Body of pancreas (tissue), 4 donors: ENCODE results near the gene MSI2. TPM values are rescaled to one million over a fixed set of nuclear protein-coding genes. Genes with fewer than 3 reads are reported as not detected.

Source experiments
- ATAC-seq: fragments of 150-250 bp; one replicate; pipeline ENCODE4 v1.9.1; 2016
- DNase-seq, 4 donors: peaks; one replicate each; pipeline ENCODE4 v3.0.0-alpha.2; 2019
- H3K27ac ChIP-seq, 4 donors: fragments of 200-600 bp; sonication (generic); 1 replicate in 3 of 4; 2 replicates in 1 of 4; pipeline versions ENCODE4 v1.5.1 to v1.6.1; 2016 to 2019; ENCODE audit warnings: mild to moderate bottlenecking in 1 of 4, mixed read lengths in 1 of 4, moderate library complexity in 1 of 4
- H3K27me3 ChIP-seq, 2 donors: fragments of 200-600 bp; sonication (generic); one replicate each; pipeline ENCODE4 v1.6.0; 2016; ENCODE audit warnings: mild to moderate bottlenecking in 1 of 2
- H3K36me3 ChIP-seq, 2 donors: fragments of 200-600 bp; sonication (generic); replicated peaks in 1 of 2; 2 replicates each; pipeline ENCODE4 v1.5.1; 2016; ENCODE audit warnings: low read depth in 2 of 2; ENCODE audit not compliant: insufficient read depth in 1 of 2
- H3K4me1 ChIP-seq: fragments of 200-600 bp; sonication (generic); one replicate; pipeline ENCODE4 v1.6.0; 2016
- H3K4me3 ChIP-seq, 2 donors: fragments of 200-600 bp; sonication (generic); 1 replicate in 1 of 2; 2 replicates in 1 of 2; pipeline ENCODE4 v1.5.1; 2016 to 2019
- H3K9me3 ChIP-seq, 3 donors: fragments of 200-600 bp; sonication (generic); 1 replicate in 2 of 3; 2 replicates in 1 of 3; pipeline ENCODE4 v1.5.1; 2016
- POLR2A ChIP-seq, 3 donors: fragments of 450-650 bp; IDR thresholded peaks; one replicate each; pipeline ENCODE4 v1.6.1; 2016; ENCODE audit warnings: antibody characterized with exemption in 3 of 3, mild to moderate bottlenecking in 2 of 3
- WGBS, 2 donors: methylation state at CpG; one replicate each; pipeline ENCODE4 v1.1.5; 2017; 5-methylcytosine and 5-hydroxymethylcytosine counted together
- intact Hi-C: fragments of 100-400 bp; cut with DNase I; formaldehyde crosslinking; loops from one replicate; pipeline ENCODE4 v1.15.1; 2023
- total RNA-seq, 2 donors: library from RNA; depleted of rRNA; stranded (reverse); fragments of >200 nt; gene quantifications; one replicate each; pipeline ENCODE4 v1.1.0, GENCODE V29; 2016
- TF ChIP-seq, protein P1 (sequence below), 7 experiments: fragments of 450-650 bp in 4 of 7; fragments of 200-600 bp in 3 of 7; sonication (generic) in 3 of 7; IDR thresholded peaks; one replicate each; pipeline ENCODE4 v1.5.1; 2016 to 2019; ENCODE audit warnings: antibody characterized with exemption in 7 of 7

The MSI2 gene
- total RNA-seq: 10 to 100 TPM; 21.1 to 28.5 TPM

DNA sequence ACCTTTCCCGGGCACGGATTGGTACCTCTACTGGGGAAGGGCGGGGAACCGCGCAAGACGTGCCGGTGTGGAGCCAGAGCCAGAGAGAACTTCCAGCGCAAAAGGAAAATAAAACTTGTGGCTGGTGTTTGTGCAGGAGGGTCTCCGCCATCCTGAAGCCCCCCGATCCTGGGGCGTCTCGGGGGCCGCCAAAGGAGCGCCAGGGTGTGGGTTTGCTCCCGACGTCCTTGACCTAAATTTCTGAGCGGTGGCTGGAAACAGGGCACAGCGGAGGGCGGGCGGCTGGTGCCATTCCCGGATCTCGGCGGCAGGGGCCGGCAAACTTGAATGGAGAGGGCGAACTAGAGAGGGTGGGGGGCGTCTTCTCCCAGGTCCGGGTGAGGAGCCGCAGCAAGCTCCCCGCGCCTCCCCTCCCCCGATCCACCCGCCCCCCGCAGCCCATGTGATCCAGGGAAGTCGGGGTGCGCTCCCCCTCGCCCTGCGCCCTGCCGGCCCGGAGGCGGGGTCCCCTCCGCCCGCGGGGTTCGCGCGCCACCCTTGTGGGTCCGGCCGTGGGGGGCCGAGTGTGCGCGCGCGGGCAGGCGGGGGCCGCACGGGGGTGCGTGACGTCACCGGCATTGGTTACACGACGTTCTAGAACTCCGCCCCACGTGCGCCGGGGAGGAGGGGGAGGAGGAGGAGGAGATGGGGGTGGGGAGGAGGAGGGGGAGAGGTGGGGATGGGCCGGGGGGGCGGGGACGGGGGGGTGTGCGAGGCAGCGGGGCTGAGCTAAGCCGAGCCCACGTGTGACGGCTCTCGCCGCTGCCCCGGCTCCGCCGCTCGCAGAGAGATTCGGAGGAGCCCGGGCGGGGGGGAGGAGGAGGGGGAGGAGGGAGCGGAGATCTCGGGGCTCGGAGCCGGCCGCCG lies at the start of gene MSI2:
Gene MSI2 (plus strand): TSS at position 748 of the 906 bp plus-strand sequence. CDS start 220 bp downstream, outside the sequence.
- TF ChIP-seq POLR2A (IDR thresholded peaks at IDR 0.05): peak; percentile 20 to 45 (median 34)
- TF ChIP-seq, protein P1, sequence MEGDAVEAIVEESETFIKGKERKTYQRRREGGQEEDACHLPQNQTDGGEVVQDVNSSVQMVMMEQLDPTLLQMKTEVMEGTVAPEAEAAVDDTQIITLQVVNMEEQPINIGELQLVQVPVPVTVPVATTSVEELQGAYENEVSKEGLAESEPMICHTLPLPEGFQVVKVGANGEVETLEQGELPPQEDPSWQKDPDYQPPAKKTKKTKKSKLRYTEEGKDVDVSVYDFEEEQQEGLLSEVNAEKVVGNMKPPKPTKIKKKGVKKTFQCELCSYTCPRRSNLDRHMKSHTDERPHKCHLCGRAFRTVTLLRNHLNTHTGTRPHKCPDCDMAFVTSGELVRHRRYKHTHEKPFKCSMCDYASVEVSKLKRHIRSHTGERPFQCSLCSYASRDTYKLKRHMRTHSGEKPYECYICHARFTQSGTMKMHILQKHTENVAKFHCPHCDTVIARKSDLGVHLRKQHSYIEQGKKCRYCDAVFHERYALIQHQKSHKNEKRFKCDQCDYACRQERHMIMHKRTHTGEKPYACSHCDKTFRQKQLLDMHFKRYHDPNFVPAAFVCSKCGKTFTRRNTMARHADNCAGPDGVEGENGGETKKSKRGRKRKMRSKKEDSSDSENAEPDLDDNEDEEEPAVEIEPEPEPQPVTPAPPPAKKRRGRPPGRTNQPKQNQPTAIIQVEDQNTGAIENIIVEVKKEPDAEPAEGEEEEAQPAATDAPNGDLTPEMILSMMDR (IDR thresholded peaks at IDR 0.05): peak in 1 of 7 experiments; percentile 8
- Histone ChIP-seq H3K27me3 (no peaks in the 10 kb centered on the region), H3K36me3 (no peaks in the 10 kb centered on the region), H3K4me1 (peaks cover 12% of the 10 kb centered on the region), H3K4me3 (peak within 1 kb of the TSS; percentile 46 to 97), H3K27ac (peak within 1 kb of the TSS; percentile 80 to 97 (median 91)), H3K9me3 (no peaks in the 10 kb centered on the region)
- peak; percentile 88 for ATAC-seq
- peak; percentile 90 to 94 (median 92) for DNase-seq
- 1 to 2% methylated on average over 42 to 59 of the region's 88 CpGs for WGBS, 2 donors
- intact Hi-C loops: no loop called here

DNA sequence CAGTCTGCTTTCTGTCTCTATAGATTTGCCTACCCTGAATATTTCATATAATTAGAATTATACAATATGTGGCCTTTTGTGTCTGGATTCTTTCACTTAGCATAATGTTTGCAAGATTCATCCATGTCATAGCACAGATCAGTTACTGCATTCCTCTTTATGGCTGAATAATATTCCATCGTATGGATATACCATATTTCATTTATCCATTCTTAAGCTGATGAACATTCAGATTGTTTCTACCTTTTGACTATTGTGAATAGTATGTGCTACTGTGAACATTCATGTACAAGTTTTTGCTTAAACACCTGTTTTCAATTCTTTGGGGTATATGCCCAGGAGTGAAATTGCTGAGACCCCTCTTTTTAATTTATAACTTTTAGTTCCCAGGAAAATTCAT lies 49.4 kb upstream of the MSI2 start:
- intact Hi-C loops: no loop called here
- peaks cover 0 to 5% (median 0%) of the 10 kb centered on the region in 3 donors for H3K9me3 ChIP-seq

DNA sequence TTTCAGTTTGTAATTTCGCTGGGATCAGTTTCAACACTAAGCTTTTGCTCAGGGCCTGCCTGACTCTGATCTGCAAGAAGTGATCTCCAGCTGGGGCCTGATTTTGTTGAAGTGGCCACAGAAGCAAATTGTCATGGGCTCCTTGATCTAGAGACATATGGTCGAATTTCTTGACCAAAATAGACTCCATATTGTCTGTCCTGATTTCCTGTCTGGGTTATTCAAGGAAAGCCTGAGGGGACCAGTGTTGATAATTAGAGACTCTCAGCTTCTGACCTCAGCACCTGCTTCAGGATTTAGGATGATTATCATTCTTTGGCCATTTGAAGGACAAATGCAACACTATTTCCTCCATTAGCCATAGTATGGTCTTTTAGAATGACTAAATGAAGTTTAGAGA lies 48.9 kb upstream of the MSI2 start:
- Histone ChIP-seq H3K9me3 (peaks cover 0 to 5% (median 0%) of the 10 kb centered on the region in 3 donors), H3K27me3 (no peaks in the 10 kb centered on the region), H3K36me3 (no peaks in the 10 kb centered on the region), H3K4me3 (no peak overlapping the region), H3K27ac (no peak overlapping the region), H3K4me1 (no peaks in the 10 kb centered on the region)
- WGBS, 2 donors: 66 to 75% methylated on average over 2 of the region's 2 CpGs
- no peak for ATAC-seq
- TF ChIP-seq, protein P1 (IDR thresholded peaks at IDR 0.05): no peak
- no peak for TF ChIP-seq POLR2A (IDR thresholded peaks at IDR 0.05)
- no peak for DNase-seq
- intact Hi-C loops: no loop called here

More for the DNA sequence above, 49.4 kb upstream of the MSI2 start:
- no peak for DNase-seq
- Histone ChIP-seq H3K4me3 (no peak overlapping the region), H3K27me3 (no peaks in the 10 kb centered on the region), H3K4me1 (no peaks in the 10 kb centered on the region), H3K36me3 (no peaks in the 10 kb centered on the region), H3K27ac (no peak overlapping the region)
- ATAC-seq: no peak
- no peak for TF ChIP-seq POLR2A (IDR thresholded peaks at IDR 0.05)
- TF ChIP-seq, protein P1 (IDR thresholded peaks at IDR 0.05): no peak
- WGBS, 2 donors: 85 to 89% methylated on average over 1 of the region's 1 CpG

DNA sequence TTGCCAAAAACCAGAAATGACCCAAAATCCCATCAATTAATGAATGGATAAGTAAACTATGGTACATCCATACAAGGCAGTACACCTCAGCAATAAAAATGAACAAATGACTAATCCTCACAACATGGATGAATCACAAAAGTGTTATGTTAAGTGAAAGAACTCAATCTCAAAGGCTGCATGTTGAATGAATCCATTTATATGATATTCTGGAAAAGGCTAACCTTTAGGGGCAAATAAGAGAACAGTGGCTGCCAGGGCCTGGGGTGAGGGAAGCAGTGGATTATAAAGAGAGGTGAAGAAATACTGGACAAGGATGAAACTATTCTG lies 46.1 kb upstream of the MSI2 start:
- intact Hi-C loops: no loop called here
- no peak for DNase-seq
- Histone ChIP-seq H3K36me3 (no peaks in the 10 kb centered on the region), H3K4me1 (no peaks in the 10 kb centered on the region), H3K9me3 (peaks cover 0 to 5% (median 0%) of the 10 kb centered on the region in 3 donors), H3K27ac (no peak overlapping the region), H3K27me3 (no peaks in the 10 kb centered on the region), H3K4me3 (no peak overlapping the region)
- TF ChIP-seq POLR2A (IDR thresholded peaks at IDR 0.05): no peak
- TF ChIP-seq, protein P1 (IDR thresholded peaks at IDR 0.05): no peak
- no peak for ATAC-seq
